HCT116 (cell line): ENCODE results near the gene PLCB4.

ENCODE experiments used
- CEBPB ChIP-seq: IDR thresholded peaks from 2 replicates; pipeline ENCODE4 v1.6.1; 2012; ENCODE audit warnings: low read depth
- EGR1 ChIP-seq: IDR thresholded peaks from 2 replicates; pipeline ENCODE4 v1.6.1; 2012; ENCODE audit warnings: low read depth
- EZH2 ChIP-seq: fragments of 200-600 bp; sonication (generic); IDR thresholded peaks from 2 replicates; pipeline ENCODE4 v1.6.1; 2017; ENCODE audit warnings: antibody characterized with exemption, mixed run types
- JUND ChIP-seq: IDR thresholded peaks from 2 replicates; pipeline ENCODE4 v1.6.1; 2012
- POLR2A ChIP-seq: IDR thresholded peaks from 2 replicates; pipeline ENCODE4 v1.7.0; 2011; ENCODE audit warnings: borderline replicate concordance; ENCODE audit not compliant: insufficient read depth, insufficient read length; ENCODE audit errors: extremely low read depth
- RAD21 ChIP-seq: IDR thresholded peaks from 2 replicates; pipeline ENCODE4 v1.6.1; 2012; ENCODE audit warnings: low read depth, mild to moderate bottlenecking
- SIN3A ChIP-seq: IDR thresholded peaks from 2 replicates; pipeline ENCODE4 v1.6.1; 2012; ENCODE audit warnings: low read depth
- TCF7L2 ChIP-seq: IDR thresholded peaks from 2 replicates; pipeline ENCODE4 v1.7.0; 2011; ENCODE audit warnings: borderline replicate concordance, inconsistent platforms; ENCODE audit not compliant: insufficient read depth, insufficient read length; ENCODE audit errors: extremely low read depth
- ZNF274 ChIP-seq: fragments of 200-500 bp; sonication (Bioruptor generic); IDR thresholded peaks from 2 replicates; pipeline ENCODE4 v1.6.1; 2014; ENCODE audit warnings: mild to moderate bottlenecking, low read depth, low read length, inconsistent platforms
- TF ChIP-seq, protein P1 (sequence below), 3 experiments: fragments of 200-600 bp in 1 of 3; sonication (generic) in 1 of 3; IDR thresholded peaks in 2 of 3; conservative IDR thresholded peaks in 1 of 3; 2 replicates each; pipeline ENCODE4 v1.5.1; 2012 to 2017; ENCODE audit warnings: low read depth in 2 of 3, low read length in 2 of 3, antibody characterized with exemption in 1 of 3, borderline replicate concordance in 1 of 3, control low read depth in 1 of 3, mild to moderate bottlenecking in 1 of 3, mixed read lengths in 1 of 3, mixed run types in 1 of 3, moderate library complexity in 1 of 3; ENCODE audit not compliant: insufficient read depth in 1 of 3
- TF ChIP-seq, protein P2 (sequence below): IDR thresholded peaks from 2 replicates; pipeline ENCODE4 v1.6.1; 2012
- TF ChIP-seq, protein P3 (sequence below): IDR thresholded peaks from 2 replicates; pipeline ENCODE4 v1.6.1; 2012; ENCODE audit warnings: low read depth
- TF ChIP-seq, protein P4 (sequence below): IDR thresholded peaks from 2 replicates; pipeline ENCODE4 v1.6.1; 2012

DNA sequence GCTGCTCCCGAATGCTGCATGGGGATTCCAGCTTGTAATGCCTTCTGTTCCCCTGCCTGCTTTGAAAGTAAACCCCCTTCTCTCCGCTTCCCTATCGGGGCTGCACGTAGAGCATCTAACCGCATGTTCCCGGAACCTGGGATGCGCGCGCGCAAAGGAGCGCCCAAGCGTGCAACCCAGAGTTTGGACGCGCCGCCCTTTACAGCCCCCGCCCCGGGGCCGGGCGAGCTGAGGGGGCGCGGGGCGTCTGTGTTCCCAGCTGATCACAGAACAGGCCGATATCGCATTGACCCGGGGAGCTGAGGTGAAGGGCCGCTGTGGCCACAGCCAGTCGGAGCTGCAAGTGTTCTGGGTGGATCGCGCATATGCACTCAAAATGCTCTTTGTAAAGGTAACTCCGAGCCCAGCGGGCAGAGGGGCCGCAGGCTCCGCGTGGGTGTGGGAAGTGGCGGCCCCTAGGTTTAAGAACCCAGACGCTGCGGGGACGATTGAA lies 446.9 kb downstream of the PLCB4 start:
- TF ChIP-seq, protein P1, sequence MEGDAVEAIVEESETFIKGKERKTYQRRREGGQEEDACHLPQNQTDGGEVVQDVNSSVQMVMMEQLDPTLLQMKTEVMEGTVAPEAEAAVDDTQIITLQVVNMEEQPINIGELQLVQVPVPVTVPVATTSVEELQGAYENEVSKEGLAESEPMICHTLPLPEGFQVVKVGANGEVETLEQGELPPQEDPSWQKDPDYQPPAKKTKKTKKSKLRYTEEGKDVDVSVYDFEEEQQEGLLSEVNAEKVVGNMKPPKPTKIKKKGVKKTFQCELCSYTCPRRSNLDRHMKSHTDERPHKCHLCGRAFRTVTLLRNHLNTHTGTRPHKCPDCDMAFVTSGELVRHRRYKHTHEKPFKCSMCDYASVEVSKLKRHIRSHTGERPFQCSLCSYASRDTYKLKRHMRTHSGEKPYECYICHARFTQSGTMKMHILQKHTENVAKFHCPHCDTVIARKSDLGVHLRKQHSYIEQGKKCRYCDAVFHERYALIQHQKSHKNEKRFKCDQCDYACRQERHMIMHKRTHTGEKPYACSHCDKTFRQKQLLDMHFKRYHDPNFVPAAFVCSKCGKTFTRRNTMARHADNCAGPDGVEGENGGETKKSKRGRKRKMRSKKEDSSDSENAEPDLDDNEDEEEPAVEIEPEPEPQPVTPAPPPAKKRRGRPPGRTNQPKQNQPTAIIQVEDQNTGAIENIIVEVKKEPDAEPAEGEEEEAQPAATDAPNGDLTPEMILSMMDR (IDR thresholded peaks at IDR 0.05 in 2 of 3, conservative IDR thresholded peaks at IDR 0.05 in 1 of 3; ENCODE audit: borderline replicate concordance in 1 of 3, insufficient read depth in 1 of 3, low read depth in 2 of 3, low read length in 2 of 3): no peak
- TF ChIP-seq, protein P2, sequence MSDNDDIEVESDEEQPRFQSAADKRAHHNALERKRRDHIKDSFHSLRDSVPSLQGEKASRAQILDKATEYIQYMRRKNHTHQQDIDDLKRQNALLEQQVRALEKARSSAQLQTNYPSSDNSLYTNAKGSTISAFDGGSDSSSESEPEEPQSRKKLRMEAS: no peak
- TF ChIP-seq, protein P3, sequence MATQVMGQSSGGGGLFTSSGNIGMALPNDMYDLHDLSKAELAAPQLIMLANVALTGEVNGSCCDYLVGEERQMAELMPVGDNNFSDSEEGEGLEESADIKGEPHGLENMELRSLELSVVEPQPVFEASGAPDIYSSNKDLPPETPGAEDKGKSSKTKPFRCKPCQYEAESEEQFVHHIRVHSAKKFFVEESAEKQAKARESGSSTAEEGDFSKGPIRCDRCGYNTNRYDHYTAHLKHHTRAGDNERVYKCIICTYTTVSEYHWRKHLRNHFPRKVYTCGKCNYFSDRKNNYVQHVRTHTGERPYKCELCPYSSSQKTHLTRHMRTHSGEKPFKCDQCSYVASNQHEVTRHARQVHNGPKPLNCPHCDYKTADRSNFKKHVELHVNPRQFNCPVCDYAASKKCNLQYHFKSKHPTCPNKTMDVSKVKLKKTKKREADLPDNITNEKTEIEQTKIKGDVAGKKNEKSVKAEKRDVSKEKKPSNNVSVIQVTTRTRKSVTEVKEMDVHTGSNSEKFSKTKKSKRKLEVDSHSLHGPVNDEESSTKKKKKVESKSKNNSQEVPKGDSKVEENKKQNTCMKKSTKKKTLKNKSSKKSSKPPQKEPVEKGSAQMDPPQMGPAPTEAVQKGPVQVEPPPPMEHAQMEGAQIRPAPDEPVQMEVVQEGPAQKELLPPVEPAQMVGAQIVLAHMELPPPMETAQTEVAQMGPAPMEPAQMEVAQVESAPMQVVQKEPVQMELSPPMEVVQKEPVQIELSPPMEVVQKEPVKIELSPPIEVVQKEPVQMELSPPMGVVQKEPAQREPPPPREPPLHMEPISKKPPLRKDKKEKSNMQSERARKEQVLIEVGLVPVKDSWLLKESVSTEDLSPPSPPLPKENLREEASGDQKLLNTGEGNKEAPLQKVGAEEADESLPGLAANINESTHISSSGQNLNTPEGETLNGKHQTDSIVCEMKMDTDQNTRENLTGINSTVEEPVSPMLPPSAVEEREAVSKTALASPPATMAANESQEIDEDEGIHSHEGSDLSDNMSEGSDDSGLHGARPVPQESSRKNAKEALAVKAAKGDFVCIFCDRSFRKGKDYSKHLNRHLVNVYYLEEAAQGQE: no peak
- no peak for TF ChIP-seq SIN3A
- no peak for TF ChIP-seq RAD21
- TF ChIP-seq EZH2: no peak
- no peak for TF ChIP-seq ZNF274
- no peak for TF ChIP-seq JUND
- TF ChIP-seq, protein P4, sequence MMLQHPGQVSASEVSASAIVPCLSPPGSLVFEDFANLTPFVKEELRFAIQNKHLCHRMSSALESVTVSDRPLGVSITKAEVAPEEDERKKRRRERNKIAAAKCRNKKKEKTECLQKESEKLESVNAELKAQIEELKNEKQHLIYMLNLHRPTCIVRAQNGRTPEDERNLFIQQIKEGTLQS: no peak
- no peak for TF ChIP-seq POLR2A
- no peak for TF ChIP-seq TCF7L2
- TF ChIP-seq CEBPB: no peak
- no peak for TF ChIP-seq EGR1
